Activated CD8-positive, alpha-beta memory T cell treated with anti-CD3 and anti-CD28 coated beads, Interleukin-2, amount 10 ng/mL, durations not matched to agents 7 days and 5 days (primary cell): ENCODE measurements around the gene TFCP2. TPM values are rescaled to one million over a fixed set of nuclear protein-coding genes. Genes with fewer than 3 reads are reported as not detected.

Experiments
- ATAC-seq: fragments of 150-1000 bp; cut with Tn5 transposase; one replicate; pipeline ENCODE4 v1.10.0; 2021; ENCODE audit warnings: moderate library complexity
- CTCF ChIA-PET: fragments of 350-600 bp; sonication (Branson Sonifier 250); formaldehyde crosslinking; loops from one replicate; lab custom pipeline; 2021; ENCODE audit warnings: antibody characterized with exemption; lab: Charles Lee
- DNase-seq: peaks from one replicate; pipeline ENCODE4 v3.0.0-alpha.2; 2020
- H3K27ac Mint-ChIP-seq: one replicate; pipeline ENCODE4 v1.8.0; 2021; ENCODE audit warnings: mild to moderate bottlenecking, mixed read lengths
- H3K27me3 Mint-ChIP-seq: one replicate; pipeline ENCODE4 v1.8.0; 2021; ENCODE audit warnings: mixed read lengths
- H3K36me3 Mint-ChIP-seq: one replicate; pipeline ENCODE4 v1.8.0; 2021; ENCODE audit warnings: mild to moderate bottlenecking, mixed read lengths
- H3K4me1 Mint-ChIP-seq: one replicate; pipeline ENCODE4 v1.8.0; 2021; ENCODE audit warnings: mixed read lengths
- H3K4me3 Mint-ChIP-seq: one replicate; pipeline ENCODE4 v1.8.0; 2021; ENCODE audit warnings: mild to moderate bottlenecking, moderate library complexity, mixed read lengths
- H3K9me3 Mint-ChIP-seq: one replicate; pipeline ENCODE4 v1.8.0; 2022; ENCODE audit warnings: low read depth, mixed read lengths
- total RNA-seq, 2 experiments: library from RNA; stranded (reverse); gene quantifications; one replicate each; pipeline ENCODE4 v1.2.3, GENCODE V29; 2021

Gene TFCP2
- total RNA-seq, 2 experiments from 2014 or later: 34.7 to 40.5 TPM

DNA sequence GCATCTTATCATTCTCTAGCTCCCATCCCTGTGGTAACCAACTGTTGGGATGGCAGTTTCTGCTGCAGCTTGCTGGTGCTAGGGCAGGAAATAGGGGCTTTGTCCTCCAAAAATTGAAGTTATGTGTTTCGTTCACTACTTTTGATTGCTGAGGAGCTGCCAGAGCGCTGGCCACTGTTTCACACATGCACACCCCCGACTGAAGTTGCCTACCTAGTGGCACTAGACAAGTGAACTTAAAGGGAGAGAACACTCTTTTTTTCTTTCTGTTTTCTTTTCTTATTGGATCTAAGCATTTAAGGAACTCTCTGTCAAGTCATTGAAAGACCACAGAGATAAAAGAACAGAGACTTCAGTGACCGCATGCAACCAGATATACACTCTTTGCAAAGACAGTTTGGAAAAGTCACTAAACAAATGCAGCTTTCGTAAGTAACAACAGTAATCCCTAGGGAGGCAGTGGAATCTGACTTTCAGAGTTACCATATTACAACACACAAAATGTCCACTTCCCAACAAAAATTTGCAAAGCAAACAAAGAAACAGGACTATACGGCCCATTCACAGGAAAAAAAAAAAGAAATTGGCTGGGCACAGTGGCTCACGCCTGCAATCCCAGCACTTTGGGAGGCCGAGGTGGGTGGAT lies 12.0 kb downstream of the TFCP2 start:
- Mint-ChIP-seq H3K9me3 (no peaks in the 10 kb centered on the region), H3K36me3 (peaks cover 28% of the 10 kb centered on the region), H3K27ac (no peak overlapping the region), H3K4me3 (no peak overlapping the region), H3K27me3 (no peaks in the 10 kb centered on the region), H3K4me1 (peaks cover 5% of the 10 kb centered on the region)
- ATAC-seq (no peak), DNase-seq (no peak)
- CTCF ChIA-PET: interaction anchor here (1.1 kb wide), 1 partner anchor 18 kb away, joined by 3 read pairs; no protein-coding TSS in a partner anchor

DNA sequence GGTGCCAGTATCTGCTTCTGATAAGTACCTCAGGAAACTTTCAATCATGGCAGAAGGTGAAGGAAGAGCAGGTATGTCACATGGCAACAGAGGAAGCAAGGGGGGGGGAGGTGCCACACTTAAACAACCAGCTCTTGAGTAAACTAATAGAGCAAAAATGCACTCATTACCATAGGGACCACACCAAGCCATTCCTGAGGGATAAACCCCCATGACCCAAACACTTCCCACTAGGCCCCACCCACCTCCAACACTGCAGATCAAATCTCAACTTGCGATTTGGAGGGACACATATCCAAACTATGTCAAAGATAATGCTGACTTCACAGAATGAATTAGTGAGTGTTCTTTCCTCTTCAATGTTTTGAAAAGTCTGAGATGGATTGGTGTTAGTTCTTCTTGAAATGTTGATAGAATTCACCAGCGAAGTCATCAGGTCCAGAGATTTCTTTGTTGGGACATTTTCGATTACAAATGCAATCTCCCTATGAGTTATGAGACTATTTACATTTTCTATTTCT lies 16.6 kb downstream of the TFCP2 start:
- H3K27ac Mint-ChIP-seq: no peak overlapping the region
- CTCF ChIA-PET: no interaction called here
- peaks cover 13% of the 10 kb centered on the region for H3K36me3 Mint-ChIP-seq
- no peaks in the 10 kb centered on the region for H3K9me3 Mint-ChIP-seq
- peaks cover 1% of the 10 kb centered on the region for H3K4me1 Mint-ChIP-seq
- no peak for ATAC-seq
- no peak overlapping the region for H3K4me3 Mint-ChIP-seq
- H3K27me3 Mint-ChIP-seq: no peaks in the 10 kb centered on the region
- DNase-seq: no peak

DNA sequence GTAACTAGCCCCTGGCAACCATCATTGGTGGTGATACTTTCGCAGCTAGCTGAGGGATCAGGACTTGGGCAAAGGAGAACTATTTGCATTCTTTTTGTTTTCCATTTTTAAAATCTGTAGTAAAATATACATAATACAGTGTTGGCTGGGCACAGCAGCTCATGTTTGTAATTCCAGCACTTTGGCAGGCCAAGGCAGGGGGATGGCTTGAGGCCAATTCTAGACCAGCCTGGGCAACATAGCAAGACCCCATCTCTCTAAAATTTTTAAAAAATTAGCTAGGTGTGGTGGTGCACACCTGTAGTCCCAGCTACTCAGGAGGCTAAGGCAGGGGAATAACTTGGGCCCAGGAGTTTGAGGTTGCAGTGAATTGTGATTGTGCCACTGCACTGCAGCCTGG lies 20.0 kb downstream of the TFCP2 start:
- Mint-ChIP-seq H3K4me3 (no peak overlapping the region), H3K36me3 (peaks cover 9% of the 10 kb centered on the region), H3K9me3 (no peaks in the 10 kb centered on the region)

DNA sequence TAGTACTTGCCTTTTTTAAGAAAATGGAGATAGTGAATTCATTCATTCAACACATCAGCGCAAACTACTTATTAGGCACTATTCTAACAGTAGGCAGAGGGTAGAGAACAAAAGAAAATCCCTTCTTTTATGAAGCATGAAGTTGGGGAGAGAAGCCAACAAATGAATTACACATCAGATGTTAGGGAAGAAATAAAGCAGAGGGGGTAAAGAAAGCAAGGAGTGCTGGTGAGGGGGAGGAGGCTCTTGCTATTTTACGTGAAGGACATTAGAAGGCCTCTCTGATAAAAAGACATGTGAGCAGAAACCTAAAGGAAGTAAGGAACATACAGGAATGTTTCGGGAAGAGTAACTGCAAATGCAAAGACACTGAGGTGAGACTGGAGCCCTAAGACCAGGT lies 22.2 kb downstream of the TFCP2 start:
- Mint-ChIP-seq H3K4me1 (peaks cover 5% of the 10 kb centered on the region), H3K9me3 (no peaks in the 10 kb centered on the region)
- ATAC-seq: no peak

More for the DNA sequence above, 20.0 kb downstream of the TFCP2 start:
- Mint-ChIP-seq H3K27ac (no peak overlapping the region), H3K4me1 (peaks cover 3% of the 10 kb centered on the region), H3K27me3 (no peaks in the 10 kb centered on the region)
- CTCF ChIA-PET: no interaction called here
- ATAC-seq (no peak), DNase-seq (no peak)

DNA sequence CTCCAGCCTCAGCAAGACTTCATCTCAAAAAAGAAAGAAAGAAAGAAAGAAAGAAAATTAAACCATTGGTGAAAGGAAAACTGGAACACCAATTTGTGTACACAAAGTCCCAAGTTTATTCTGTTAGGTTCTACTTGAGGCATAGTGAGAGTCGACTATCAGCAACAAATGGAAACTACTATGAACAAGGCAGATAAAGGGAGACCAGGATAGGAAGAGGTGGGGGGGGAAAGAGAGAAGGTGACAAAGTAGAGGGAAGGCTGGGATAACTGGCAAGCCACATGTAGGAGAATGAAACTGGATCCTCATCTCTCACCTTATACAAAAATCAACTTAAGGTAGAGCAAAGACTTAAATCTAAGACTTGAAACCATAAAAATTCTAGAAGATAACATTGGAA lies 25.6 kb downstream of the TFCP2 start:
- CTCF ChIA-PET: no interaction called here
- no peaks in the 10 kb centered on the region for H3K9me3 Mint-ChIP-seq
- ATAC-seq: no peak
- peaks cover 25% of the 10 kb centered on the region for H3K36me3 Mint-ChIP-seq
- H3K27me3 Mint-ChIP-seq: no peaks in the 10 kb centered on the region
- H3K4me3 Mint-ChIP-seq: no peak overlapping the region
- H3K27ac Mint-ChIP-seq: no peak overlapping the region
- no peak for DNase-seq
- H3K4me1 Mint-ChIP-seq: peaks cover 5% of the 10 kb centered on the region

More for the DNA sequence above, 22.2 kb downstream of the TFCP2 start:
- CTCF ChIA-PET: no interaction called here
- no peak overlapping the region for H3K27ac Mint-ChIP-seq
- H3K36me3 Mint-ChIP-seq: peaks cover 9% of the 10 kb centered on the region
- H3K4me3 Mint-ChIP-seq: no peak overlapping the region
- H3K27me3 Mint-ChIP-seq: no peaks in the 10 kb centered on the region
- DNase-seq: no peak

- CTCF ChIA-PET: interaction anchor here (1.3 kb wide), 1 partner anchor 27 kb away, joined by 3 read pairs; no protein-coding TSS in a partner anchor
- Mint-ChIP-seq H3K27me3 (no peaks in the 10 kb centered on the region), H3K4me3 (no peak overlapping the region), H3K36me3 (peaks cover 26% of the 10 kb centered on the region), H3K27ac (no peak overlapping the region), H3K4me1 (no peaks in the 10 kb centered on the region), H3K9me3 (no peaks in the 10 kb centered on the region)
- no peak for DNase-seq
- ATAC-seq: no peak
Observed at GRCh38 chr12:51139292-51139844, 33.6 kb downstream of the TFCP2 start.

DNA sequence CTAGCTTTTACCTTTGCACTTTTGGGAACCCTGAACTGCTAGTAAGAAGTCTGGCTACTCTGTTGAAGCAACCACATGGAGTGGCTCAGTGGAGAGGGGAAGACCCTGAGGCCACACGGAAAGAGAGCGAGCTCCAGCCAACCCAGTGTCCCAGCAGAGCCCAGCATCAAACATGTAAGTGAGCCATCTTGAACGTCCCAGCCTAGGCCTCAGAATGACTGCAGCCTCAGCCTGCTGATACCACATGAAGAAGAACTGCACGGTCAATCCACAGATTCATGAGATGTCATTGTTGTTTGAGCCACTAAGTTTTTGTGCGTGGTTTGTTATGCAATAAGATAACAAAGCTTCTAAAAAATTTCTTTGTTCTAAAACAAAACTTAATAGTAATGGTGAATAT lies 40.2 kb downstream of the TFCP2 start:
- CTCF ChIA-PET: interaction anchor here (0.6 kb wide), 1 partner anchor 107 kb away, joined by 3 read pairs; no protein-coding TSS in a partner anchor
- Mint-ChIP-seq H3K27ac (no peak overlapping the region), H3K36me3 (peaks cover 5% of the 10 kb centered on the region), H3K4me3 (no peak overlapping the region), H3K27me3 (no peaks in the 10 kb centered on the region), H3K9me3 (no peaks in the 10 kb centered on the region), H3K4me1 (peaks cover 3% of the 10 kb centered on the region)
- DNase-seq: no peak
- no peak for ATAC-seq

DNA sequence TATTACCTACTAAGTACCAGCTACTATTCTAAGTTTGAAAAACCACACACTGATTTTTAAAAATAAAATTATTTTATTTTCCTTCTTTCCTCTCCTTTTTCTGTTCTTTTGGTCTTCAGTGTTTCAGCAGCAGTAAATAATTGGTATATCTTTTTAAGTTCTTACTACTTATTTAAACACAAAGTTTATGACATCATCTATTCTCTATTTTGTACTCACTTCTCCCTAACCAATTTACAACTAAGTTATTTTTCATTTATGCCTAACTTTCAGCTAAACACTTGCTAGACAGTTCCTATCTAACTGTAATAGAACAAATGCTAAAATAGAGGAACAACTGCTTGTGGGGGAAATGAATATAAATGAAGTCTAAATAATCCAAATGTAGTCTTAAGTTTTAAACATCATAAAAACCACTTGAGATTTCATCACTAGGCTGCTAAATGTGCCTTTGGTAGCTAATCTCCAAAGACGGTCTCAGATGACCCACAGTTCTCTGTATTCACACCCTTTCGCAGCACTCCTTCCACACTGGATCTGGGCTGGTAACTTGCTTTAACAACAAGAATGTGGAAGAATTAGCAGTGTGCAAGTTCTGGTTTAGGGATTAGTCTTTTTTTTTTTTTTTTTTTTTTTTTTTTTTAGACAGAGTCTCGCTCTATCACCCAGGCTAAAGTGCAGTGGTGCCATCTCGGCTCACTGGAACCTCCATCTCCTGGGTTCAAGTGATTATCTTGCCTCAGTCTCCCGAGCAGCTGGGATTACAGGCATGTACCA lies 41.0 kb downstream of the TFCP2 start:
- DNase-seq: no peak
- Mint-ChIP-seq H3K4me1 (peaks cover 3% of the 10 kb centered on the region), H3K27me3 (no peaks in the 10 kb centered on the region), H3K4me3 (no peak overlapping the region), H3K36me3 (peaks cover 5% of the 10 kb centered on the region), H3K9me3 (no peaks in the 10 kb centered on the region), H3K27ac (no peak overlapping the region)
- CTCF ChIA-PET: interaction anchor here (0.6 kb wide), 1 partner anchor 108 kb away, joined by 3 read pairs; no protein-coding TSS in a partner anchor
- ATAC-seq: no peak

- Mint-ChIP-seq H3K4me3 (no peak overlapping the region), H3K27ac (no peak overlapping the region), H3K36me3 (peaks cover 13% of the 10 kb centered on the region), H3K9me3 (no peaks in the 10 kb centered on the region), H3K27me3 (no peaks in the 10 kb centered on the region), H3K4me1 (peaks cover 3% of the 10 kb centered on the region)
- CTCF ChIA-PET: interaction anchor here (1.2 kb wide), 1 partner anchor 89 kb away, joined by 3 read pairs; no protein-coding TSS in a partner anchor
- DNase-seq (no peak), ATAC-seq (no peak)
Observed at GRCh38 chr12:51128919-51129318, 44.0 kb downstream of the TFCP2 start.

DNA sequence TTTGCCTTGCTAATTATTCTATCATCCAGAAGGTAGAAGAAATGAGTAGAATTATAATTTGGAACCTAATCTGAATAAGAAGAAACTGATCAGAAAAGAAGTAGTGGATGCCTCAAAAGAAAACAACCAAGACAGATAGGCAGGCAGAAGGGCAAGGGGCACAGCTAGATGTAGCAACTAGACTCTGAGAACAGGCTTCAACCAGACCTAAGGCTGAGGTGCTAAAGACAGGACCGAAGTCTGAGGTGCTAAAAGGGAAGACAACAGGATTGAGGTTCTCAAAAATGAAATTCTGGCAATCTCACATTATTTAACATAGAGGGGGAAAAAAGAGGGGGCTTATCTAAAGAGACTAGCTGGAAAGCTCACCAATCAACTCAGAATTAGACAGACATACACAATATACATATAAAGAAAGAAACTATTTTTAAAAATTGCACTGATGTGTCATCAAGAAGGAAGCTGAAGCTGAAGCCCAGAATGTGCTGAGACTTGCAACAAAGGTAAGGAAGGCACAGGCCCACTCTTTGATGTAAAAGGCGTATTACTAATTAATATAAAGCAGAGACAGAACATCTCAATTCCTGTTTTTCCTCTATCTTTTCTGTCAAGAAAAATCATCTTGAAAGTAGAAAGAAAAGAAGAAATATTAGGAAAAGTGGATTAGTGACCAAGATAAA lies 45.7 kb downstream of the TFCP2 start:
- ATAC-seq: no peak
- no peak overlapping the region for H3K27ac Mint-ChIP-seq
- CTCF ChIA-PET: no interaction called here
- no peak for DNase-seq
- H3K4me1 Mint-ChIP-seq: peaks cover 3% of the 10 kb centered on the region
- H3K4me3 Mint-ChIP-seq: no peak overlapping the region
- H3K9me3 Mint-ChIP-seq: no peaks in the 10 kb centered on the region
- H3K36me3 Mint-ChIP-seq: peaks cover 11% of the 10 kb centered on the region
- no peaks in the 10 kb centered on the region for H3K27me3 Mint-ChIP-seq

GRCh38 chr12:51126297-51126696 lies 46.6 kb downstream of the TFCP2 start:
- Mint-ChIP-seq H3K4me3 (no peak overlapping the region), H3K36me3 (peaks cover 11% of the 10 kb centered on the region), H3K9me3 (no peaks in the 10 kb centered on the region), H3K4me1 (no peaks in the 10 kb centered on the region), H3K27ac (no peak overlapping the region), H3K27me3 (no peaks in the 10 kb centered on the region)
- ATAC-seq: no peak
- no peak for DNase-seq
- CTCF ChIA-PET: interaction anchor here (0.7 kb wide), 2 partner anchors 84 to 783 kb away, joined by 3 to 6 read pairs; no protein-coding TSS in a partner anchor

GRCh38 chr12:51124504-51124903 lies 48.4 kb downstream of the TFCP2 start:
- ATAC-seq (no peak), DNase-seq (no peak)
- H3K27ac Mint-ChIP-seq: no peak overlapping the region
- H3K27me3 Mint-ChIP-seq: no peaks in the 10 kb centered on the region
- H3K36me3 Mint-ChIP-seq: peaks cover 12% of the 10 kb centered on the region
- CTCF ChIA-PET: no interaction called here
- no peak overlapping the region for H3K4me3 Mint-ChIP-seq
- no peaks in the 10 kb centered on the region for H3K9me3 Mint-ChIP-seq
- H3K4me1 Mint-ChIP-seq: no peaks in the 10 kb centered on the region

DNA sequence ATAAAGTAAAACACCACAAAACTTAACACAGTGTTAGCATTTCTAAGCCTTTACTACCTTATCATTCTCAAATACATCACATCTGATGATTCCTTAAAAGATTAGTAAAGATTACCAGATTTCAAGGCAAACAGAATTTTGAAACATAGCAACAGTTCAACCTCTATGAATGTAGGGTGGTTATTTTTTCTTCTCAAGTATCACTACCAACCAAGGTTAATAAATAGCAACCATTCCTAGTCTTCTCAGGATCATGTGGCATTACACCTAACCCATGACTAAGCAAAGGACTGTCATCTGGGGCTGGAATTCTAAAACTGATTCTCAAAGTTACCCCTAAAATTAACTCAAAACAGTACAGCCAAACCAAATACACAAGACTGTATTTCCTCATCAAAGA lies 50.1 kb downstream of the TFCP2 start:
- Mint-ChIP-seq H3K36me3 (peaks cover 24% of the 10 kb centered on the region), H3K27ac (no peak overlapping the region), H3K9me3 (no peaks in the 10 kb centered on the region), H3K4me1 (peaks cover 7% of the 10 kb centered on the region), H3K4me3 (no peak overlapping the region), H3K27me3 (no peaks in the 10 kb centered on the region)
- no peak for ATAC-seq
- CTCF ChIA-PET: no interaction called here
- no peak for DNase-seq
